ENCODE measurements around the gene MT3.

DNA sequence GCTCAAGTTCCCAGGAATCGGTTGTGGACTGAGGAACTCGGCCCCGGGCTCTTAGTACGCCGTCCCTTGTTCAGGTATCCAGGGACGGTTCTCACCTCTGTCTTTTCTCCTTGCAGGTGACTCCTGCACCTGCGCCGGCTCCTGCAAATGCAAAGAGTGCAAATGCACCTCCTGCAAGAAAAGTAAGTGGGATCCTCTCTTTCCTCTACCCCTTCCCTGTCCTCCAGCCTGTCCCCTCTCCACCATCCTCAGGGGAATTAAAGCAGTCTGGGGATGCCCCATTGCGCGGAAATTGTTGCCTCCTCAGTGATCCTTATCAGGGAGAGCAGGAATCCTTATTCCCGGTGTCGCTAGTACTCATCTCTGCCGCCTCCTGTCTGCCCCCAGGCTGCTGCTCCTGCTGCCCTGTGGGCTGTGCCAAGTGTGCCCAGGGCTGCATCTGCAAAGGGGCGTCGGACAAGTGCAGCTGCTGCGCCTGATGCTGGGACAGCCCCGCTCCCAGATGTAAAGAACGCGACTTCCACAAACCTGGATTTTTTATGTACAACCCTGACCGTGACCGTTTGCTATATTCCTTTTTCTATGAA, 19.6 kb downstream of the MT3 start:
- TF ChIP-seq, protein P1, sequence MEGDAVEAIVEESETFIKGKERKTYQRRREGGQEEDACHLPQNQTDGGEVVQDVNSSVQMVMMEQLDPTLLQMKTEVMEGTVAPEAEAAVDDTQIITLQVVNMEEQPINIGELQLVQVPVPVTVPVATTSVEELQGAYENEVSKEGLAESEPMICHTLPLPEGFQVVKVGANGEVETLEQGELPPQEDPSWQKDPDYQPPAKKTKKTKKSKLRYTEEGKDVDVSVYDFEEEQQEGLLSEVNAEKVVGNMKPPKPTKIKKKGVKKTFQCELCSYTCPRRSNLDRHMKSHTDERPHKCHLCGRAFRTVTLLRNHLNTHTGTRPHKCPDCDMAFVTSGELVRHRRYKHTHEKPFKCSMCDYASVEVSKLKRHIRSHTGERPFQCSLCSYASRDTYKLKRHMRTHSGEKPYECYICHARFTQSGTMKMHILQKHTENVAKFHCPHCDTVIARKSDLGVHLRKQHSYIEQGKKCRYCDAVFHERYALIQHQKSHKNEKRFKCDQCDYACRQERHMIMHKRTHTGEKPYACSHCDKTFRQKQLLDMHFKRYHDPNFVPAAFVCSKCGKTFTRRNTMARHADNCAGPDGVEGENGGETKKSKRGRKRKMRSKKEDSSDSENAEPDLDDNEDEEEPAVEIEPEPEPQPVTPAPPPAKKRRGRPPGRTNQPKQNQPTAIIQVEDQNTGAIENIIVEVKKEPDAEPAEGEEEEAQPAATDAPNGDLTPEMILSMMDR (IDR thresholded peaks at IDR 0.05) = no peak
- no peak for TF ChIP-seq POLR2A (IDR thresholded peaks at IDR 0.05)

All from right lobe of liver (tissue), 4 donors.